ENCODE measurements around the gene FOXO6.

Gene FOXO6

GRCh38 chr1:41423511-41424191 is 62.4 kb downstream of the FOXO6 start:
- no peak for DNase-seq (ENCODE audit: low read depth in 2 of 2, low spot score in 1 of 2)

GRCh38 chr1:41424581-41425118 is 63.4 kb downstream of the FOXO6 start:
- DNase-seq (ENCODE audit: low read depth in 2 of 2, low spot score in 1 of 2), result no peak

- no peak for DNase-seq (ENCODE audit: low read depth in 2 of 2, low spot score in 1 of 2)
Observed at GRCh38 chr1:41425369-41425768, 64.1 kb downstream of the FOXO6 start.

- no peak for DNase-seq (ENCODE audit: low read depth in 2 of 2, low spot score in 1 of 2)
Observed at GRCh38 chr1:41426201-41426890, 65.1 kb downstream of the FOXO6 start.

GRCh38 chr1:41427122-41427913 is 66.1 kb downstream of the FOXO6 start:
- no peak for DNase-seq (ENCODE audit: low read depth in 2 of 2, low spot score in 1 of 2)

GRCh38 chr1:41427916-41428737 is 66.9 kb downstream of the FOXO6 start:
- DNase-seq (ENCODE audit: low read depth in 2 of 2, low spot score in 1 of 2), result no peak

GRCh38 chr1:41428738-41429640 is 67.8 kb downstream of the FOXO6 start:
- DNase-seq (ENCODE audit: low read depth in 2 of 2, low spot score in 1 of 2), result no peak

- DNase-seq (ENCODE audit: low read depth in 2 of 2, low spot score in 1 of 2), result no peak
Observed at GRCh38 chr1:41429641-41430035, 68.4 kb downstream of the FOXO6 start.

GRCh38 chr1:41430069-41430468 is 68.8 kb downstream of the FOXO6 start:
- no peak for DNase-seq (ENCODE audit: low read depth in 2 of 2, low spot score in 1 of 2)

GRCh38 chr1:41430582-41430981 is 69.3 kb downstream of the FOXO6 start:
- no peak for DNase-seq (ENCODE audit: low read depth in 2 of 2, low spot score in 1 of 2)

- no peak for DNase-seq (ENCODE audit: low read depth in 2 of 2, low spot score in 1 of 2)
Observed at GRCh38 chr1:41431490-41432350, 70.5 kb downstream of the FOXO6 start.
